H9 (cell line): ENCODE results near the gene HOXA2. TPM values are rescaled to one million over a fixed set of nuclear protein-coding genes. Genes with fewer than 3 reads are reported as not detected.

Source experiments
- DNase-seq: peaks from one replicate; pipeline ENCODE4 v3.0.0-alpha.2; 2017
- H2AFZ ChIP-seq: one replicate; pipeline ENCODE4 v1.6.1; 2013; ENCODE audit warnings: mild to moderate bottlenecking, low read length, control low read depth, moderate library complexity
- H2AK5ac ChIP-seq: 2 replicates; pipeline ENCODE4 v1.6.1; 2013; ENCODE audit warnings: low read length, control low read depth, mixed read lengths; ENCODE audit not compliant: insufficient read length
- H2BK120ac ChIP-seq: one replicate; pipeline ENCODE4 v1.6.1; 2013; ENCODE audit warnings: low read depth, mild to moderate bottlenecking, low read length, control low read depth, inconsistent platforms; ENCODE audit not compliant: poor library complexity, severe bottlenecking
- H2BK12ac ChIP-seq: 2 replicates; pipeline ENCODE4 v1.6.1; 2013; ENCODE audit warnings: low read length, control low read depth, mixed read lengths, low read depth; ENCODE audit not compliant: insufficient read length
- H2BK15ac ChIP-seq: 2 replicates; pipeline ENCODE4 v1.6.1; 2013; ENCODE audit warnings: low read depth, low read length, control low read depth
- H2BK20ac ChIP-seq: one replicate; pipeline ENCODE4 v1.6.1; 2013; ENCODE audit warnings: low read depth, mild to moderate bottlenecking, low read length, control low read depth, inconsistent platforms; ENCODE audit not compliant: poor library complexity, severe bottlenecking
- H2BK5ac ChIP-seq: 2 replicates; pipeline ENCODE4 v1.6.1; 2013; ENCODE audit warnings: low read length, control low read depth, mixed read lengths; ENCODE audit not compliant: insufficient read length
- H3K14ac ChIP-seq: 2 replicates; pipeline ENCODE4 v1.6.1; 2013; ENCODE audit warnings: low read length, control low read depth; ENCODE audit not compliant: insufficient read depth
- H3K18ac ChIP-seq: 2 replicates; pipeline ENCODE4 v1.6.1; 2013; ENCODE audit warnings: low read depth, mild to moderate bottlenecking, mixed read lengths, low read length, control low read depth; ENCODE audit not compliant: insufficient read length
- H3K23ac ChIP-seq: 2 replicates; pipeline ENCODE4 v1.6.1; 2013; ENCODE audit warnings: low read length, control low read depth, mixed read lengths, low read depth; ENCODE audit not compliant: insufficient read length
- H3K23me2 ChIP-seq: 2 replicates; pipeline ENCODE4 v1.6.1; 2013; ENCODE audit warnings: low read depth, mild to moderate bottlenecking, mixed read lengths, low read length, control low read depth; ENCODE audit not compliant: insufficient read length, poor library complexity, severe bottlenecking
- H3K27ac ChIP-seq: 2 replicates; pipeline ENCODE4 v1.5.1; 2013; ENCODE audit warnings: low read length, control low read depth, mixed read lengths, low read depth; ENCODE audit not compliant: insufficient read length
- H3K27me3 ChIP-seq: 2 replicates; pipeline ENCODE4 v1.6.1; 2013; ENCODE audit warnings: low read length, control low read depth, inconsistent platforms; ENCODE audit not compliant: insufficient read depth
- H3K4ac ChIP-seq: 2 replicates; pipeline ENCODE4 v1.6.1; 2013; ENCODE audit warnings: low read depth, mild to moderate bottlenecking, control low read depth, inconsistent platforms, low read length, moderate library complexity
- H3K4me1 ChIP-seq: 2 replicates; pipeline ENCODE4 v1.6.1; 2013; ENCODE audit warnings: low read length, control low read depth, inconsistent platforms; ENCODE audit not compliant: insufficient read depth
- H3K4me2 ChIP-seq: 2 replicates; pipeline ENCODE4 v1.6.1; 2013; ENCODE audit warnings: low read length, control low read depth, mixed read lengths; ENCODE audit not compliant: insufficient read length, insufficient read depth
- H3K56ac ChIP-seq: 2 replicates; pipeline ENCODE4 v1.6.1; 2013; ENCODE audit warnings: low read depth, mild to moderate bottlenecking, mixed read lengths, low read length, control low read depth; ENCODE audit not compliant: insufficient read length
- H3K79me1 ChIP-seq: 2 replicates; pipeline ENCODE4 v1.6.1; 2013; ENCODE audit warnings: low read depth, mild to moderate bottlenecking, moderate library complexity, low read length, control low read depth, inconsistent platforms; ENCODE audit not compliant: insufficient read depth, poor library complexity, severe bottlenecking
- H3K79me2 ChIP-seq: 2 replicates; pipeline ENCODE4 v1.6.1; 2013; ENCODE audit warnings: low read length, control low read depth, inconsistent platforms; ENCODE audit not compliant: insufficient read depth
- H3K9ac ChIP-seq: 2 replicates; pipeline ENCODE4 v1.6.1; 2013; ENCODE audit warnings: low read length, control low read depth, mixed read lengths; ENCODE audit not compliant: insufficient read length; ENCODE audit errors: extremely low read depth
- H3K9me3 ChIP-seq: one replicate; pipeline ENCODE4 v1.6.1; 2013; ENCODE audit warnings: low read depth, low read length, inconsistent platforms; ENCODE audit not compliant: control insufficient read depth
- H3T11ph ChIP-seq: one replicate; pipeline ENCODE4 v1.6.1; 2013; ENCODE audit warnings: mild to moderate bottlenecking, low read length, control low read depth, inconsistent platforms
- H4K20me1 ChIP-seq: one replicate; pipeline ENCODE4 v1.6.1; 2013; ENCODE audit not compliant: control insufficient read depth, insufficient read length, insufficient read depth
- H4K5ac ChIP-seq: 2 replicates; pipeline ENCODE4 v1.6.1; 2013; ENCODE audit warnings: low read depth, mild to moderate bottlenecking, mixed read lengths, low read length, control low read depth; ENCODE audit not compliant: insufficient read length
- H4K8ac ChIP-seq: replicated peaks from 2 replicates; pipeline ENCODE4 v1.6.1; 2013; ENCODE audit warnings: low read length, control low read depth, mixed read lengths, low read depth; ENCODE audit not compliant: insufficient read length
- H4K91ac ChIP-seq: 2 replicates; pipeline ENCODE4 v1.6.1; 2013; ENCODE audit warnings: low read depth, mild to moderate bottlenecking, moderate library complexity, mixed read lengths, low read length, control low read depth; ENCODE audit not compliant: insufficient read length
- H3K27ac Mint-ChIP-seq, 3 experiments: 2 replicates in 2 of 3; 3 replicates in 1 of 3; pipeline ENCODE4 v1.8.0; 2020 to 2021; ENCODE audit warnings: mixed read lengths in 3 of 3, mild to moderate bottlenecking in 1 of 3, moderate library complexity in 1 of 3
- H3K27me3 Mint-ChIP-seq: 2 replicates; pipeline ENCODE4 v1.8.0; 2021; ENCODE audit warnings: low read depth, mild to moderate bottlenecking, moderate library complexity, mixed read lengths
- H3K36me3 Mint-ChIP-seq, 3 experiments: 2 replicates in 2 of 3; 3 replicates in 1 of 3; pipeline ENCODE4 v1.8.0; 2020 to 2021; ENCODE audit warnings: low read depth in 3 of 3, mixed read lengths in 3 of 3; ENCODE audit not compliant: insufficient read depth in 1 of 3
- H3K4me1 Mint-ChIP-seq, 2 experiments: 2 replicates each; pipeline ENCODE4 v1.8.0; 2020; ENCODE audit warnings: mixed read lengths in 2 of 2
- H3K4me3 Mint-ChIP-seq, 2 experiments: 2 replicates in 1 of 2; 3 replicates in 1 of 2; pipeline ENCODE4 v1.8.0; 2020 to 2021; ENCODE audit warnings: mild to moderate bottlenecking in 2 of 2, mixed read lengths in 2 of 2, moderate library complexity in 1 of 2
- H3K9me3 Mint-ChIP-seq, 2 experiments: 2 replicates in 1 of 2; 3 replicates in 1 of 2; pipeline ENCODE4 v1.8.0; 2020; ENCODE audit warnings: mild to moderate bottlenecking in 2 of 2, mixed read lengths in 2 of 2, moderate library complexity in 1 of 2
- CTCF ChIP-seq: fragments of 200-600 bp; sonication (generic); conservative IDR thresholded peaks from 3 replicates; pipeline ENCODE4 v1.8.0; 2021; ENCODE audit warnings: antibody characterized with exemption, mild to moderate bottlenecking
- WGBS: extraction: QIAGEN DNeasy Blood & Tissue Kit; methylation state at CpG from one replicate; pipeline ENCODE4 v1.1.7; 2013; ENCODE audit warnings: missing lambda C conversion rate, low lambda C conversion rate, mixed read lengths; ENCODE audit not compliant: insufficient read length; ENCODE audit errors: extremely low coverage; 5-methylcytosine and 5-hydroxymethylcytosine counted together
- total RNA-seq: library from RNA; stranded (reverse); gene quantifications from 2 replicates; pipeline ENCODE4 v1.2.1, GENCODE V29; 2021

The HOXA2 gene
- total RNA-seq, 1 experiment from 2014 or later = not detected

- Mint-ChIP-seq H3K9me3 (peaks cover 2 to 34% of the 10 kb centered on the region in 2 experiments), H3K4me3 (peak overlapping the region; percentile 61 to 86), H3K27me3 (peaks cover 100% of the 10 kb centered on the region), H3K4me1 (peaks cover 45 to 64% of the 10 kb centered on the region in 2 experiments), H3K27ac (no peak overlapping the region), H3K36me3 (no peaks in the 10 kb centered on the region)
- Histone ChIP-seq H2AFZ (no peak overlapping the region), H3K9ac (no peak overlapping the region), H4K91ac (no peak overlapping the region), H3K56ac (no peak overlapping the region), H3K27ac (no peak overlapping the region), H3K4me2 (peak overlapping the region; percentile 28), H3K18ac (no peak overlapping the region), H4K20me1 (peaks cover 2% of the 10 kb centered on the region), H2BK20ac (no peak overlapping the region), H3T11ph (no peak overlapping the region), H2BK15ac (no peak overlapping the region), H2BK5ac (no peak overlapping the region), H3K27me3 (peaks cover 92% of the 10 kb centered on the region), H2BK120ac (no peak overlapping the region), H3K4ac (no peak overlapping the region), H3K23ac (no peak overlapping the region), H3K14ac (no peak overlapping the region), H3K4me1 (peaks cover 5% of the 10 kb centered on the region; the same call in 1 of the 2 replicates), H3K79me1 (no peaks in the 10 kb centered on the region), H4K8ac (no peak overlapping the region), H3K9me3 (no peaks in the 10 kb centered on the region), H2BK12ac (no peak overlapping the region), H2AK5ac (no peak overlapping the region), H3K79me2 (no peaks in the 10 kb centered on the region), H3K23me2 (peaks cover 7% of the 10 kb centered on the region), H4K5ac (no peak overlapping the region)
- no peak for TF ChIP-seq CTCF
- no CpG with 5 or more reads among the region's 41 CpGs for WGBS
- DNase-seq = no peak
These were observed 5.5 kb downstream of the HOXA2 start for GRCh38 chr7:27096768-27097514.
